ENCODE data around the gene ENPEP. TPM values are rescaled to one million over a fixed set of nuclear protein-coding genes. Genes with fewer than 3 reads are reported as not detected.

The ENPEP gene
- total RNA-seq, 1 experiment from 2014 or later: 0.33 TPM

GRCh38 chr4:110612631-110613269, 136.8 kb downstream of the ENPEP start (continued):
- TF ChIP-seq NR1H2 (CRISPR knock-in tag; IDR thresholded peaks at IDR 0.05): no peak
- TF ChIP-seq MYBL2 (CRISPR knock-in tag; IDR thresholded peaks at IDR 0.05): no peak
- TF ChIP-seq E2F1 (CRISPR knock-in tag; IDR thresholded peaks at IDR 0.05): no peak
- no peak for TF ChIP-seq ZNF396 (CRISPR knock-in tag; IDR thresholded peaks at IDR 0.05; ENCODE audit: borderline replicate concordance)

GRCh38 chr4:110613745-110614144, 137.8 kb downstream of the ENPEP start:
- no peak for ATAC-seq
- peak overlapping the region; percentile 92 for H3K4me3 Mint-ChIP-seq
- POLR2A ChIA-PET: no interaction called here
- no peak for TF ChIP-seq ZNF317 (CRISPR knock-in tag; IDR thresholded peaks at IDR 0.05; ENCODE audit: borderline replicate concordance, low read depth)
- TF ChIP-seq PREB (CRISPR knock-in tag; IDR thresholded peaks at IDR 0.05; ENCODE audit: borderline replicate concordance): no peak
- TF ChIP-seq ERG (CRISPR knock-in tag; IDR thresholded peaks at IDR 0.05): no peak
- TF ChIP-seq ZNF263 (CRISPR knock-in tag; IDR thresholded peaks at IDR 0.05; ENCODE audit: low read depth): no peak
- no peak for TF ChIP-seq ZNF532 (CRISPR knock-in tag; IDR thresholded peaks at IDR 0.05; ENCODE audit: borderline replicate concordance)
- TF ChIP-seq FOXK1 (CRISPR knock-in tag; IDR thresholded peaks at IDR 0.05): no peak
- TF ChIP-seq ZNF281 (CRISPR knock-in tag; IDR thresholded peaks at IDR 0.05): no peak
- TF ChIP-seq CREB1 (CRISPR knock-in tag; IDR thresholded peaks at IDR 0.05): no peak
- no peak for TF ChIP-seq IRF2 (CRISPR knock-in tag; IDR thresholded peaks at IDR 0.05; ENCODE audit: borderline replicate concordance, low read depth)
- no peak for TF ChIP-seq CBFB (CRISPR knock-in tag; IDR thresholded peaks at IDR 0.05; ENCODE audit: low read depth)
- TF ChIP-seq E2F5 (CRISPR knock-in tag; IDR thresholded peaks at IDR 0.05): no peak
- no peak for TF ChIP-seq ZNF396 (CRISPR knock-in tag; IDR thresholded peaks at IDR 0.05; ENCODE audit: borderline replicate concordance)
- no peaks in the 10 kb centered on the region; the same call in 1 of the 2 replicates for H3K36me3 Mint-ChIP-seq
- H3K27ac Mint-ChIP-seq: peak overlapping the region; percentile 88
- CTCF ChIA-PET: interaction anchor here (0.7 kb wide), 1 partner anchor 269 kb away, joined by 3 read pairs; no protein-coding TSS in a partner anchor
- H3K4me1 Mint-ChIP-seq: peaks cover 78% of the 10 kb centered on the region
- H3K27me3 Mint-ChIP-seq (ENCODE audit: low read depth): peaks cover 99% of the 10 kb centered on the region
- DNase-seq (ENCODE audit: low spot score): no peak
- no peaks in the 10 kb centered on the region for H3K9me3 Mint-ChIP-seq

Data from WTC11 (cell line).